Neural progenitor cell (in vitro differentiated cells): ENCODE results near the gene ARHGEF19. TPM values are rescaled to one million over a fixed set of nuclear protein-coding genes. Genes with fewer than 3 reads are reported as not detected.

Experiments
- DNase-seq: peaks from one replicate; pipeline ENCODE4 v3.0.0-alpha.2; 2016; ENCODE audit warnings: low spot score
- H2AFZ ChIP-seq: fragments of 200-600 bp; sonication (generic); replicated peaks from 2 replicates; pipeline ENCODE4 v1.6.1; 2016; ENCODE audit warnings: antibody characterized with exemption
- H3F3A ChIP-seq: fragments of 200-600 bp; sonication (generic); 2 replicates; pipeline ENCODE4 v1.6.1; 2016; ENCODE audit warnings: antibody characterized with exemption, low read depth
- H3K27ac ChIP-seq: fragments of 200-600 bp; sonication (generic); 2 replicates; pipeline ENCODE4 v1.5.1; 2016; ENCODE audit warnings: mild to moderate bottlenecking
- H3K27me3 ChIP-seq: fragments of 200-600 bp; sonication (generic); 2 replicates; pipeline ENCODE4 v1.6.1; 2016; ENCODE audit warnings: mild to moderate bottlenecking, moderate library complexity
- H3K36me3 ChIP-seq: fragments of 200-600 bp; sonication (generic); 2 replicates; pipeline ENCODE4 v1.5.1; 2016
- H3K4me1 ChIP-seq: fragments of 200-600 bp; sonication (generic); 2 replicates; pipeline ENCODE4 v1.6.1; 2016; ENCODE audit warnings: mixed run types
- H3K4me2 ChIP-seq: fragments of 200-600 bp; sonication (generic); 2 replicates; pipeline ENCODE4 v1.6.1; 2016
- H3K4me3 ChIP-seq: fragments of 200-600 bp; sonication (generic); 2 replicates; pipeline ENCODE4 v1.5.1; 2016
- H3K79me2 ChIP-seq: fragments of 200-600 bp; sonication (generic); 2 replicates; pipeline ENCODE4 v1.6.1; 2016; ENCODE audit warnings: low read depth
- H3K9ac ChIP-seq: fragments of 200-600 bp; sonication (generic); 2 replicates; pipeline ENCODE4 v1.6.1; 2016
- H3K9me3 ChIP-seq: fragments of 200-600 bp; sonication (generic); 2 replicates; pipeline ENCODE4 v1.5.1; 2016; ENCODE audit warnings: low read depth
- H4K20me1 ChIP-seq: fragments of 200-600 bp; sonication (generic); 2 replicates; pipeline ENCODE4 v1.6.1; 2016; ENCODE audit warnings: low read depth
- H3K27ac Mint-ChIP-seq: 3 replicates; pipeline ENCODE4 v1.8.0; 2021; ENCODE audit warnings: mixed read lengths
- H3K27me3 Mint-ChIP-seq: 2 replicates; pipeline ENCODE4 v1.8.0; 2022; ENCODE audit warnings: low read depth, mild to moderate bottlenecking, inconsistent platforms, moderate library complexity, mixed read lengths; ENCODE audit not compliant: insufficient read depth
- H3K36me3 Mint-ChIP-seq: 3 replicates; pipeline ENCODE4 v1.8.0; 2021; ENCODE audit warnings: mixed read lengths
- H3K4me1 Mint-ChIP-seq: 3 replicates; pipeline ENCODE4 v1.8.0; 2021; ENCODE audit warnings: mixed read lengths
- H3K4me3 Mint-ChIP-seq: 3 replicates; pipeline ENCODE4 v1.8.0; 2021; ENCODE audit warnings: mild to moderate bottlenecking, moderate library complexity, mixed read lengths
- H3K9me3 Mint-ChIP-seq: 3 replicates; pipeline ENCODE4 v1.8.0; 2020; ENCODE audit warnings: mixed read lengths
- EZH2 ChIP-seq: fragments of 200-600 bp; sonication (generic); IDR thresholded peaks from 2 replicates; pipeline ENCODE4 v1.6.1; 2017; ENCODE audit warnings: antibody characterized with exemption, mild to moderate bottlenecking, moderate library complexity
- EZH2phosphoT487 ChIP-seq: fragments of 200-600 bp; sonication (generic); IDR thresholded peaks from 2 replicates; pipeline ENCODE4 v1.6.1; 2017; ENCODE audit warnings: antibody characterized with exemption
- total RNA-seq: library from RNA; depleted of rRNA; stranded (reverse); fragments of >200 nt; gene quantifications from 2 replicates; pipeline ENCODE4 v1.2.3, GENCODE V29; 2015; ENCODE audit warnings: low replicate concordance
- TF ChIP-seq, protein P1 (sequence below): fragments of 200-600 bp; sonication (generic); IDR thresholded peaks from 2 replicates; pipeline ENCODE4 v1.5.1; 2017; ENCODE audit warnings: antibody characterized with exemption, mild to moderate bottlenecking

The ARHGEF19 gene
- total RNA-seq, 1 donor from 2014 or later, result 10.9 TPM

DNA sequence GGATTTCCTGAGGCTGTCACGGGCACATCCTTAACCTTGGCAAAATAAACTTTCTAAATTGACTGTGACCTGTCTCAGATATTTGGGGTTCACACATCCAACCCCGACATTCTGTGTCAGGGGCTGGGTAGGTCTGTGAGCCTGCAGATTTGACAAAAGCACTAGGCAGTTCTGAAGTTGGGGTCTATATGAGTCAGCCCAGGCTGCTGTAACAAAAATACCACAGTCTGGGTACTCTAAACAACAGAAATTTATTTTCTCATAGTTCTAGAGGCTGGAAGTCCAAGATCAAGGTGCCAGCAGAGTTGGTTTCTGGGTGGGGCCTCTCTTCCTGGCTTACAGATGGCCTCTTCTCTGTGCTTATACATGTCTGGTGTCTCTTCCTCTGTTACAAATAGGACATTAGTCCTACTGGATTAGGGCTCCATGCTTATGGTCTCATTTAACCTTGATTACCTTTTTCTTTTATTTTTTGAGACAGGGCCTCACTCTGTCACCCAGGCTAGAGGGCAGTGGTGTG is 27.6 kb upstream of the ARHGEF19 start:
- no peak for DNase-seq
- no peaks in the 10 kb centered on the region for H3K9me3 Mint-ChIP-seq
- Histone ChIP-seq H3K27ac (no peak overlapping the region), H3K9me3 (no peaks in the 10 kb centered on the region), H3K9ac (no peak overlapping the region), H3K4me1 (peaks cover 17% of the 10 kb centered on the region), H3K36me3 (no peaks in the 10 kb centered on the region), H3K79me2 (no peaks in the 10 kb centered on the region), H2AFZ (no peak overlapping the region), H3K4me3 (no peak overlapping the region), H4K20me1 (no peaks in the 10 kb centered on the region), H3K4me2 (no peak overlapping the region), H3K27me3 (peaks cover 7% of the 10 kb centered on the region), H3F3A (peaks cover 15% of the 10 kb centered on the region)
- H3K27me3 Mint-ChIP-seq, result peaks cover 5% of the 10 kb centered on the region
- TF ChIP-seq EZH2 (no peak), EZH2phosphoT487 (no peak)
- TF ChIP-seq, protein P1, sequence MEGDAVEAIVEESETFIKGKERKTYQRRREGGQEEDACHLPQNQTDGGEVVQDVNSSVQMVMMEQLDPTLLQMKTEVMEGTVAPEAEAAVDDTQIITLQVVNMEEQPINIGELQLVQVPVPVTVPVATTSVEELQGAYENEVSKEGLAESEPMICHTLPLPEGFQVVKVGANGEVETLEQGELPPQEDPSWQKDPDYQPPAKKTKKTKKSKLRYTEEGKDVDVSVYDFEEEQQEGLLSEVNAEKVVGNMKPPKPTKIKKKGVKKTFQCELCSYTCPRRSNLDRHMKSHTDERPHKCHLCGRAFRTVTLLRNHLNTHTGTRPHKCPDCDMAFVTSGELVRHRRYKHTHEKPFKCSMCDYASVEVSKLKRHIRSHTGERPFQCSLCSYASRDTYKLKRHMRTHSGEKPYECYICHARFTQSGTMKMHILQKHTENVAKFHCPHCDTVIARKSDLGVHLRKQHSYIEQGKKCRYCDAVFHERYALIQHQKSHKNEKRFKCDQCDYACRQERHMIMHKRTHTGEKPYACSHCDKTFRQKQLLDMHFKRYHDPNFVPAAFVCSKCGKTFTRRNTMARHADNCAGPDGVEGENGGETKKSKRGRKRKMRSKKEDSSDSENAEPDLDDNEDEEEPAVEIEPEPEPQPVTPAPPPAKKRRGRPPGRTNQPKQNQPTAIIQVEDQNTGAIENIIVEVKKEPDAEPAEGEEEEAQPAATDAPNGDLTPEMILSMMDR, result no peak
- peak overlapping the region; percentile 12 for H3K27ac Mint-ChIP-seq
- H3K4me1 Mint-ChIP-seq, result peaks cover 33% of the 10 kb centered on the region
- no peaks in the 10 kb centered on the region for H3K36me3 Mint-ChIP-seq
- no peak overlapping the region for H3K4me3 Mint-ChIP-seq

DNA sequence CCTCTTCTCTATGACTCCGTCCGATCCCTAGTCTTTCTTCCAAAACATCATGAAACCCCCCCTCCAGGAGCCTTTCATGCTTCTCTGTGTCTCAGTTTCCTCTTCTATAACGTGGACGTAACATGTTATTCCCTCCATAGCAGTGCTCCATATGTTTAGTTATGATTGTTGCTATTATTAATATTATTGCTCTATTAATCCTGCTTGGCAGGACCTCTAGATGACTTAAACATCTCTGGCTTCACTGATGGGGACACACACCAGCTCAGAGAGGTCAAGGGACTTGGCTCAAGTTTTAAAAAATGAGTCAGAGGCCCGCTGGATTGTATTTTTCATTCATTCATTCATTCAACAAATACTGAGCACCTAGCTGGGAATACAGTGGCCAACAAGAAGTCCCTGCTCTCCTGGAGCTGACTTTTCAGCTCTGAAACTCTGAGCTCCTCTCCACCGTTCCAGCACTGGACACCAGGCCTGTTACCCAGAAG is 24.9 kb upstream of the ARHGEF19 start:
- Histone ChIP-seq H2AFZ (peak overlapping the region; percentile 90), H3K27ac (no peak overlapping the region)

DNA sequence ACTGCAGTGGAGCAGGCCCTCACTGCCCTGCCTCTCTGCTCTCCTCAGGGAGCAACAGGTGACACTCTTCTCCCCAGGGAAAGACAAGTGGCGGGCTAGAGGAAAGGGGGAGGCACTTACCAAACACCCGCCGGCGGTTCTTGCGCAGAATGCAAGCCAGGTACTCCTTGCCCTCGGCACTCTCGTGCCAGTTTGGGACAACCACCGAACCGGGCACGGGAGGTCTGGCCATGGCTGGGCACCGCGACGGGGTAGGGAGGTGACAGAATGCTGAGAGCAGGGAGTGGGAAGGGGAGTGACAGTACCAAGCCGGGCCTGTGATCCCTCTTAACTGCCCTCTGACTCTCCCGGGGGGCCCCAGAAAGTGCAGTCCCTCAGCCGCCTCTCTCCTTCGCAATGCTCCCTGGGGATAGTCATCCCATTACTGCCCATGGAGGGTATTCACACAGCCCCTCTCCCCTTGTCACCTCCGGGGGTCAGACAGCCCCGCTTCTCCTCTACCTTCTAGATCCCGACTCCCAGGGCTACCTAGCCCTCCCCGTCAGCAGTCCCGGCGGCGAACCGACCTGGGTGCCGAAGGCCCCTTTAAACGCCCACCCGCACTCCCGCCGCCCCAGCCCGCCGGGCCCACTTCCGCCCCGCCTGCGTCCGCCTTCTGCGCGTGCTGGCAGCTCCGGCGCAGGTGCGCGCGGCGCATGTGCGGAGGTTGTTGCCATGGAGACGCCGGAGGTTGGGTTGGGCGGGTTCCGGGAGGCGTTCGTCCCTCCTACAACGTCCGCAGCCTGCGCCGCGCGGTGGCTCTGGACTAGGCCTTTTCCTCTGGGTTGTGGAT is 24.3 kb upstream of the ARHGEF19 start, which contains the start of gene CPLANE2:
CPLANE2 (minus strand) TSS at position 673 of the 832 bp plus-strand sequence; CDS start at position 232, 441 bp downstream.
- Histone ChIP-seq H3K27me3 (peaks cover 7% of the 10 kb centered on the region), H3K9ac (no peak within 1 kb of the TSS), H3K9me3 (no peaks in the 10 kb centered on the region), H3K4me3 (peak within 1 kb of the TSS; percentile 62), H3F3A (peaks cover 10% of the 10 kb centered on the region), H2AFZ (peak within 1 kb of the TSS; percentile 90), H3K4me1 (peaks cover 10% of the 10 kb centered on the region), H3K79me2 (no peaks in the 10 kb centered on the region), H3K36me3 (no peaks in the 10 kb centered on the region), H3K4me2 (peak within 1 kb of the TSS; percentile 75), H3K27ac (no peak within 1 kb of the TSS), H4K20me1 (no peaks in the 10 kb centered on the region)
- Mint-ChIP-seq H3K27ac (peak within 1 kb of the TSS; percentile 82), H3K4me1 (peaks cover 24% of the 10 kb centered on the region), H3K9me3 (no peaks in the 10 kb centered on the region), H3K27me3 (peaks cover 8% of the 10 kb centered on the region), H3K36me3 (peaks cover 1% of the 10 kb centered on the region), H3K4me3 (peak within 1 kb of the TSS; percentile 86)
- peak; percentile 97 for DNase-seq
- TF ChIP-seq EZH2phosphoT487, result no peak
- TF ChIP-seq EZH2, result peak; percentile 28

More for the DNA sequence above, 24.9 kb upstream of the ARHGEF19 start:
- peak overlapping the region; percentile 62 for H3K4me3 ChIP-seq
- H3K4me1 Mint-ChIP-seq, result peaks cover 24% of the 10 kb centered on the region
- peak overlapping the region; percentile 86 for H3K4me3 Mint-ChIP-seq
- H3K36me3 Mint-ChIP-seq, result peaks cover 1% of the 10 kb centered on the region
- peak overlapping the region; percentile 75 for H3K4me2 ChIP-seq
- TF ChIP-seq EZH2, result no peak
- TF ChIP-seq, protein P1, result no peak
- TF ChIP-seq EZH2phosphoT487, result no peak
- H3K27me3 ChIP-seq, result peaks cover 7% of the 10 kb centered on the region
- no peaks in the 10 kb centered on the region for H3K9me3 ChIP-seq
- no peak for DNase-seq
- H4K20me1 ChIP-seq, result no peaks in the 10 kb centered on the region
- peaks cover 10% of the 10 kb centered on the region for H3F3A ChIP-seq
- peak overlapping the region; percentile 82 for H3K27ac Mint-ChIP-seq
- no peaks in the 10 kb centered on the region for H3K9me3 Mint-ChIP-seq
- H3K9ac ChIP-seq, result no peak overlapping the region
- no peaks in the 10 kb centered on the region for H3K79me2 ChIP-seq
- peaks cover 8% of the 10 kb centered on the region for H3K27me3 Mint-ChIP-seq
- peaks cover 10% of the 10 kb centered on the region for H3K4me1 ChIP-seq
- H3K36me3 ChIP-seq, result no peaks in the 10 kb centered on the region
